Prostate gland (tissue), 2 donors: Measurements from ENCODE around the gene HTR3C.

Experiments used
- POLR2A ChIP-seq: fragments of 450-650 bp; IDR thresholded peaks from one replicate; pipeline ENCODE4 v1.6.1; 2016; ENCODE audit warnings: antibody characterized with exemption, mild to moderate bottlenecking
- POLR2AphosphoS5 ChIP-seq: sonication (generic); formaldehyde crosslinking; IDR thresholded peaks from one replicate; pipeline ENCODE4 v1.6.1; 2017; ENCODE audit warnings: antibody characterized with exemption
- TF ChIP-seq, protein P1 (sequence below), 4 experiments: fragments of 200-600 bp in 2 of 4; fragments of 450-650 bp in 2 of 4; sonication (generic) in 2 of 4; IDR thresholded peaks; 1 replicate in 3 of 4; 2 replicates in 1 of 4; pipeline ENCODE4 v1.5.1; 2016 to 2019; ENCODE audit warnings: antibody characterized with exemption in 4 of 4, mild to moderate bottlenecking in 2 of 4, moderate library complexity in 2 of 4

DNA sequence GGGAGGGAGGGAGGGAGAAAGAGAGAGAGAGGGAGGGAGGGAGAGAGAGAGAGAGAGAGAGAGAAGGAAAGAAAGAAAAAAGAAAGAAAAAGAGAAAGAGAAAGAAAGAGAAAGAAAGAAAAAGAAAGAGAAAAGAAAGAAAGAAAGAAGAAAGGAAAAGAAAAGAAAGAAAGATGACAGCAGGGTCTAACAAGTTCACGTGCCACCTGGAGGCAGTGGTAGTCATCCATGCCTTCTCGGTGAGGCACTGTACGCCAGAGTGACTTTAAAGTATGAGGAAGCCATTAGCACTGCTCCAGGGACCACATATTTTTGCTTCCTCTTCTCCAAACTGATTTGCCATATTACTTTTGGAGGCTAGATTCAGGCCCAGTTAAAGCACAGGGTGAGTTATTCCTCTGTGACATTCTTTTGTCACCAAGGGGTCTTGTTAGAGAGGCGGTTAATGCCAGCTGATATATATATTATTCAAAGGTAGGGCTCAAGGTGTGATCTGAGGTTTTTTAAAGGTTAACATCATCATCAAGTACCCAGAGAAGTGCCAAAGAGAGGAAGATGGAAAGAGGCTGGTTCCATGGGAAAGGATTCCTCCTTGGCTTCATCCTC lies 21.6 kb upstream of the HTR3C start, which contains the start of gene HTR3D:
- TF ChIP-seq, protein P1, sequence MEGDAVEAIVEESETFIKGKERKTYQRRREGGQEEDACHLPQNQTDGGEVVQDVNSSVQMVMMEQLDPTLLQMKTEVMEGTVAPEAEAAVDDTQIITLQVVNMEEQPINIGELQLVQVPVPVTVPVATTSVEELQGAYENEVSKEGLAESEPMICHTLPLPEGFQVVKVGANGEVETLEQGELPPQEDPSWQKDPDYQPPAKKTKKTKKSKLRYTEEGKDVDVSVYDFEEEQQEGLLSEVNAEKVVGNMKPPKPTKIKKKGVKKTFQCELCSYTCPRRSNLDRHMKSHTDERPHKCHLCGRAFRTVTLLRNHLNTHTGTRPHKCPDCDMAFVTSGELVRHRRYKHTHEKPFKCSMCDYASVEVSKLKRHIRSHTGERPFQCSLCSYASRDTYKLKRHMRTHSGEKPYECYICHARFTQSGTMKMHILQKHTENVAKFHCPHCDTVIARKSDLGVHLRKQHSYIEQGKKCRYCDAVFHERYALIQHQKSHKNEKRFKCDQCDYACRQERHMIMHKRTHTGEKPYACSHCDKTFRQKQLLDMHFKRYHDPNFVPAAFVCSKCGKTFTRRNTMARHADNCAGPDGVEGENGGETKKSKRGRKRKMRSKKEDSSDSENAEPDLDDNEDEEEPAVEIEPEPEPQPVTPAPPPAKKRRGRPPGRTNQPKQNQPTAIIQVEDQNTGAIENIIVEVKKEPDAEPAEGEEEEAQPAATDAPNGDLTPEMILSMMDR (IDR thresholded peaks at IDR 0.05), result no peak
- TF ChIP-seq POLR2AphosphoS5, result no peak
- no peak for TF ChIP-seq POLR2A
